ENCODE results near the gene NISCH. TPM values are rescaled to one million over a fixed set of nuclear protein-coding genes. Genes with fewer than 3 reads are reported as not detected.

NISCH gene
- total RNA-seq, 2 donors from 2014 or later, result 95.9 to 124 TPM

DNA sequence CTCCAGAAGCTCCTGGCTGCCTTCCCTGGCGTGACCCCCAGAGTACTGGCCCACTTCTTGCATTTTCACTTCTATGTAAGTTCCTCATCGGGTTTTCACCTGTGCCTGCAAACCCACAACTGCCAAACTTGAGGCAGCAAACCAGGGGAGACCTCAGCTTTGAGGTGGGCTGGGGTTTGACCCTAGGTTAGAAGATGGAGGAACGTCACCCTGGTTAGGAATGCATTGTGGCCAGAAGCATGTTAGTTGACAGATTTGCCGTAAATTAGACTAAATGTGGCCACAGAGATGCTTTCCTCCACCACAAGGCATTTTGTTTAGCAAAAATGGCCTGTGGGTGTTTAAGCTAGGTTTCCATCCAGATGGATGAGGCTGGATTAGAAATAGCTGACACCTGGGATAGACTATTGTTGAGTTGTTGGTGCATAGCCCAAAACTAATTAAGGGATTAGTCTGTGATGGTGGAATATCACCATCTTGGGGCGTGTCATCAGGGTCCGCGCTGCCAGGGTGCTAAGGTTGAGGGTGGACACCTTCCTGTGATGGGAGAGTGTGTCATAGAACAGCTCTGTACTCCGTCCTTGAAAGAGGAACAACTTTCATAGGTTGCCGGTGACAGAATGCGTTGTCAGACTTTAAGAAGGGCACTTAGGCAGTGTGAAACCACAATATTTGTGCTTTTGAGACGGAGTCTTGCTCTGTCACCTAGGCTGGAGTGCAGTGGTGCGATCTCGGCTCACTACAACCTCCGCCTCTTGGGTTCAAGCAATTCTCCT lies 3.6 kb downstream of the NISCH start:
- ATAC-seq (ENCODE audit: insufficient number of reproducible peaks, low FRiP score, low read depth) (no peak), DNase-seq (ENCODE audit: low spot score) (no peak)
- H3K9me3 ChIP-seq, result no peaks in the 10 kb centered on the region
- no peak overlapping the region for H3K27ac ChIP-seq
- H3K27me3 ChIP-seq (replicated peaks; ENCODE audit: insufficient read depth), result no peaks in the 10 kb centered on the region
- peaks cover 14 to 28% of the 10 kb centered on the region in 2 donors for H3K4me1 ChIP-seq (ENCODE audit: control insufficient read depth in 1 of 2, low read depth in 2 of 2)
- H3K36me3 ChIP-seq, result peaks cover 27% of the 10 kb centered on the region
- TF ChIP-seq, protein P1, sequence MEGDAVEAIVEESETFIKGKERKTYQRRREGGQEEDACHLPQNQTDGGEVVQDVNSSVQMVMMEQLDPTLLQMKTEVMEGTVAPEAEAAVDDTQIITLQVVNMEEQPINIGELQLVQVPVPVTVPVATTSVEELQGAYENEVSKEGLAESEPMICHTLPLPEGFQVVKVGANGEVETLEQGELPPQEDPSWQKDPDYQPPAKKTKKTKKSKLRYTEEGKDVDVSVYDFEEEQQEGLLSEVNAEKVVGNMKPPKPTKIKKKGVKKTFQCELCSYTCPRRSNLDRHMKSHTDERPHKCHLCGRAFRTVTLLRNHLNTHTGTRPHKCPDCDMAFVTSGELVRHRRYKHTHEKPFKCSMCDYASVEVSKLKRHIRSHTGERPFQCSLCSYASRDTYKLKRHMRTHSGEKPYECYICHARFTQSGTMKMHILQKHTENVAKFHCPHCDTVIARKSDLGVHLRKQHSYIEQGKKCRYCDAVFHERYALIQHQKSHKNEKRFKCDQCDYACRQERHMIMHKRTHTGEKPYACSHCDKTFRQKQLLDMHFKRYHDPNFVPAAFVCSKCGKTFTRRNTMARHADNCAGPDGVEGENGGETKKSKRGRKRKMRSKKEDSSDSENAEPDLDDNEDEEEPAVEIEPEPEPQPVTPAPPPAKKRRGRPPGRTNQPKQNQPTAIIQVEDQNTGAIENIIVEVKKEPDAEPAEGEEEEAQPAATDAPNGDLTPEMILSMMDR (IDR thresholded peaks at IDR 0.05), result no peak
- H3K4me3 ChIP-seq, result no peak overlapping the region

DNA sequence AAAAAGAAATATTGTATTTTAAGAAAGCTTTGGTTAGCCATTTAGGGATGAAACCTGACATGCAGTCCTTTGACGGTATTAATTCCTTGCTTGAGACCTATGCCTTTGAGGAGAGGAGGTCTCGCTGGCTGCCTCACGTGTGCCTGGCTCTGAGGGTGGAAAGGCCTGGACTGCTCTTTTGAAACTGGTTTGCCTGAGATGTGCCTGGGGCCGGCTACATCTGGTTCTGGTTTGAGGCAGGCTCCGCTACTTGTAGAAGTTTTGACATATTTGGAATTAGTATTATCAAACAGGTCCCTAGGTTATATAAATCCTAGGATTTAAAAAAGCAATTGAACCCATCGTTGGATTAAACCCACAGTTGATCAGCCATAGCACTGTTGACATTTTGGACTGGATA lies 6.5 kb downstream of the NISCH start:
- ATAC-seq (ENCODE audit: insufficient number of reproducible peaks, low FRiP score, low read depth), result no peak
- peaks cover 35% of the 10 kb centered on the region for H3K36me3 ChIP-seq

DNA sequence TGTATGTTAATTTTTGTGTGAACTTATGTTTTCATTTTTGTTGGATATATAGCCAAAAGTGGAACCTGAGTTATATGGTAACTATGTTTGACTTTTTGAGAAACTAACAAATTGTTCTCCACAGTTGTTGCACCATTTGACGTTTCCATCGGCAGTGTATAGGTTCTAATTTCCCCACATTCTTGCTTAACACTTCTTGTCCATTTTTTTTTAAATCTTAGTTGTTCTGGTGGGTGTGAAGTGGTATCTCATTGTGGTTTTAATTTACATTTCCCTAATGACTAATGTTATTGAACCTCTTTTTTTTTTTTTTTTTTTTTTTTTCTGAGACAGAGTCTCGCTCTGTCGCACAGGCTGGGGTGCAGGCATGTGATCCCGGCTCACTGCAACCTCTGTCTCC lies 8.0 kb downstream of the NISCH start:
- H3K27me3 ChIP-seq (replicated peaks; ENCODE audit: insufficient read depth), result no peaks in the 10 kb centered on the region
- TF ChIP-seq, protein P1 (IDR thresholded peaks at IDR 0.05), result no peak
- no peak overlapping the region for H3K27ac ChIP-seq
- ATAC-seq (ENCODE audit: insufficient number of reproducible peaks, low FRiP score, low read depth), result no peak
- H3K4me1 ChIP-seq (ENCODE audit: control insufficient read depth in 1 of 2, low read depth in 2 of 2), result no peaks in the 10 kb centered on the region
- DNase-seq (ENCODE audit: low spot score), result no peak
- H3K36me3 ChIP-seq, result peaks cover 29% of the 10 kb centered on the region
- no peak overlapping the region for H3K4me3 ChIP-seq
- H3K9me3 ChIP-seq, result no peaks in the 10 kb centered on the region

More for the DNA sequence above, 6.5 kb downstream of the NISCH start:
- TF ChIP-seq, protein P1 (IDR thresholded peaks at IDR 0.05), result no peak
- peaks cover 0 to 10% of the 10 kb centered on the region in 2 donors for H3K4me1 ChIP-seq (ENCODE audit: control insufficient read depth in 1 of 2, low read depth in 2 of 2)
- DNase-seq (ENCODE audit: low spot score), result no peak
- H3K4me3 ChIP-seq, result no peak overlapping the region
- H3K9me3 ChIP-seq, result no peaks in the 10 kb centered on the region
- no peaks in the 10 kb centered on the region for H3K27me3 ChIP-seq (replicated peaks; ENCODE audit: insufficient read depth)
- H3K27ac ChIP-seq, result no peak overlapping the region

DNA sequence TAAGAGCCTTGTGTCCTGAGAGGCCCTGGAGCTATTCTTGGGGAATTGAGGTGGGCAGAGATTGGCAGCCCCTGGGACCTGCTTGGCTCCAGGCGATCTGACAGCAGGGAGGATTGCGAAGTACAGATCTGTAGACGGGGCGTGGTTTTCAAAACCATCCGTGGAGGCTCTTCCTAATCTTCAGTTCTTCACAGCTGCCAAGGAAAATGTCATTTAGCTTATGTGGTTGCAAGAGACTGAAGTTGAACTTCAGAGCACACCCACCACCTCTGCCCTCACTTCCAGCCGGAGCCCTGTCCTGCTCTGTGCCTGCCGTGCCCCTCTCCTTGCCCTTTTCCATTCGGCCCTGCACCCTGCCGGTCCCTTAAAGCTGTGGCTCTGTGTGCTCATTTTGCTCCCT lies 12.9 kb downstream of the NISCH start:
- Histone ChIP-seq H3K9me3 (no peaks in the 10 kb centered on the region), H3K27me3 (replicated peaks; ENCODE audit: insufficient read depth) (no peaks in the 10 kb centered on the region), H3K36me3 (peaks cover 21% of the 10 kb centered on the region), H3K4me3 (no peak overlapping the region), H3K4me1 (ENCODE audit: control insufficient read depth in 1 of 2, low read depth in 2 of 2) (peaks cover 0 to 4% of the 10 kb centered on the region in 2 donors), H3K27ac (no peak overlapping the region)
- ATAC-seq (ENCODE audit: insufficient number of reproducible peaks, low FRiP score, low read depth) (no peak), DNase-seq (ENCODE audit: low spot score) (no peak)
- TF ChIP-seq, protein P1 (IDR thresholded peaks at IDR 0.05), result no peak

DNA sequence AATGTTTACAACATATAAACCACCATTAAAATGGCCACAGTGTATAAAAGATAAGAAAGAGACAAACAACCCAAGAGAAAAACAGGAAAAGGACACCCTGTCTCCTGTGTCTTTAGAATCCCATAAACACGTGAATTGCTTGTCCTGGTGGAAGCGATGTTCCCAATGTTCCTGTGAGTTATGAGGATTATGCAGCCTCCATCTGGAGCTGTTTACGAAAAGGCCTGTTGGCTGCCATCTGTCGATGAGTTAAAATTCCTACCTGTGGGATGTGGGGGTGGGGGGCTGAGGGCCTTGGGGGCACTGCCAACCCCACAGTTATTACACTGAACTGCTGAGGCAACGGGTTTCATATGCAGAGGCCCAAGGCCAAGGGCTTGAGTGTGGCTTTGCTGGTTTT lies 13.6 kb downstream of the NISCH start:
- Histone ChIP-seq H3K4me3 (no peak overlapping the region), H3K4me1 (ENCODE audit: control insufficient read depth in 1 of 2, low read depth in 2 of 2) (peaks cover 0 to 4% of the 10 kb centered on the region in 2 donors), H3K27ac (no peak overlapping the region), H3K27me3 (replicated peaks; ENCODE audit: insufficient read depth) (no peaks in the 10 kb centered on the region), H3K36me3 (peaks cover 26% of the 10 kb centered on the region), H3K9me3 (no peaks in the 10 kb centered on the region)
- ATAC-seq (ENCODE audit: insufficient number of reproducible peaks, low FRiP score, low read depth) (no peak), DNase-seq (ENCODE audit: low spot score) (no peak)
- TF ChIP-seq, protein P1 (IDR thresholded peaks at IDR 0.05), result no peak
